CD4-positive, alpha-beta T cell treated with Interleukin-4 for 1 hour (primary cell): ENCODE results near the gene FAM210A.

Source experiments
- DNase-seq, 2 donors: peaks; one replicate each; pipeline ENCODE4 v3.0.0-alpha.2; 2020 to 2022

Gene FAM210A

GRCh38 chr18:13620818-13621445 lies 105.4 kb downstream of the FAM210A start:
- DNase-seq: no peak

DNA sequence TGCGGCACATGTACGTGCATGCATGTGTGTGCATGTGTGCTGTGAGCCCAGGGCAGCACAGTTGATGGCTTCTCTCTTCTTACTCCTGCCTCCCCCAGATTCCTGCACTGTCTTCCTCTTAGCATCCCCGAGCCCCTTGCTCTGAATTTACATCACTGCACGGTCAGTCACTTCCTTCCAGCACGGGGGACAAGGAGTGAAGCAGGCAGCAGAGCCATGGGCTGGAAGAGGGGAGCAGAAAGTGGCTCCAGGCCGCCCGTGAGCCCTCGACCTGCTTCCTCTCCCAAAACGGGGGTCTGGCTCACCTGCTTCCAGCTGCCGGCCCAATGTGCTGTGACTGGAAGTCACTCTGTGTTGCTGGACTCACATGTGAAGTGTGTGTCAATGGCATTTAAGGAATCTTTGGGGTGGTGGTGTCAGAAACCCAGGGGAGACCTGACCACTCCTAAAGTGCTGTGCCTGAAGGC lies 106.1 kb downstream of the FAM210A start:
- no peak for DNase-seq

DNA sequence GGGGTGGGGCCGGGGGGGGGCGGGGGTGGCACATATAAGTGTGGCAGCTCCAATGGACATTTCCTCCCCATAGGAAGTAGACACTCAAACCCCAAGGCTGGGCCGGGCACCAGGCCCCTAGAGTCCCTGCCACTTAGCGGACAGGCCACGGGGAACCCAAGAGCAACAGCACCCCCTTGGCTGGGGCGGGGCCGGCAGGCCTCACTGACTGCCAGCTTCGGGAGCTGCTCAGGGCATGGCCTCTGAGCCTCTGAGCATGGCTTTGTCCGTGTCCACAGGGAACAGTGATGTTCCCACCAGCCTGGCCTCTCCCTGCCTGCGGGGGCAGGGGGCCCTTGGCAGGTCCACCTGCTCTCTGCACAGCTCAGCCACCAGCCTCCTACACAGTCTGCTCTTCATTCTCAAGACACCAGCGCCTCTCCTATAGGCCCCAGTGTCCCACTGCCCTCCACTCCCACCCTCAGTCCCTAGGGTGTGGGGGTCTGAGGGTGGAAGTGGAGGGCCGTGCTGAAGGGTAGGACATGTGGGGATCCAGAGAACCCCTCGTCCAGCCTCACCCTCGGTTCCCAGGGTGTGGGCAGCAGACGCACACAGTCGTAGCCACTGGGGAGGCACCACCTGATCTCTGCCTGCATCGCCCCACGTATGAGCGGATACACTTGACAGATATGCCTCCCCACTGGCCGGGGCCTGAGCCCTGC lies 106.7 kb downstream of the FAM210A start:
- no peak for DNase-seq

- DNase-seq: no peak
Measured at GRCh38 chr18:13618760-13619438, 107.5 kb downstream of the FAM210A start.

DNA sequence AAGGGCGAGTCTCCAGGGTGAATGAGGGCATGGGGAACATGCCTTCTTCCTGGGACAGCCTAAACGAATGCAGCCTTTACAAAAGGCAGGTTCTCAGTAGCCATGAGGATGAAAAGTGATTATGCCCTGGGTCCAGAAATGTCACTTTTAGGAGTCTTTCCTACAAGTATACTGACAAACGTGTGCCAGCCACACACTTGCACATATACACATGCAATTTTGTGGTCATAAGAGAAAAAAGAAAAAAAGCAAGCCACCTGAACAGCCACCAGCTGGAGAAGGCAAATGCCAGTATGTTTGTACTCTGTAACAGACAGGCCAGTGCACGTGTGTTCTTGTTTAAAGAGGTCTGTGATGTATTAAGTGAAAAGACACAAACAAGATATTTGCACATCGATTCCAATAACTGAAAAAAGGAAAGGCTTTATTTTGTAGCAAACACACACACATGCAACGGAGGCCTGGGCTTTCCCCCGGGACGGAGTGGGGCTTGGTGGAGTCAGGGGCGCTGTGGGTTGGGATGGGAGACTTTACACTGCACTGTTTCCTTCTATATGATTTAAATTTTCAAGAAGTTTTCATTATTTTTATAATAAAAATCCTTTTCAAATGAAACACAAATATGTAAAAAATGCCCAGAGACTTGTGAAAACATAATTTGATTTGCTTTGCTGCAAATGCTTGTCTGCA lies 108.4 kb downstream of the FAM210A start:
- DNase-seq: no peak

DNA sequence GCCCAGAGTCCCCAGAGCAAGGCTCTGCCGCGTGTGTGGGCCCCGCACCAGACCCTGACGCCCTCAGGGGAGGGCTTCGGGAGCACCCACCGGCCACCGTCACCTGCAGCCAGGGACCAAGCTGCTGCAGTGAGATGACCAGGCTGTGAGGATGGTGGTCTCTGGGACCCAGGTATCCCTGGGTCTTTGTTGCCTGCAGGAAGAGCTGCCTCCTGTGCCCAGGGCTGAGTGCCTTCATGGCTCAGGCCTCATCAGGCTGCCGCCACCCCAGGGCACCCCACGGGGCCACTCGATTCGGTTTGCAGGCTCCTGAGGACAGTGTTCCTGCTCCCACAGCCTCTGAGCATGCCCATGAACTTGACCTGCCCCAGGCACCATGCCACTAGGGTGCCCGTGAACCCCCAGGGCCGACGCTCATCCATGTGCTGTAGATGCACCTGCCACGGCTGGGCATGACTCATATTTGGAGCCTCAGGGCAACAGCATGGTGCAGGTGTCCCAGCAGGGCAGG lies 109.8 kb downstream of the FAM210A start:
- DNase-seq: no peak

DNA sequence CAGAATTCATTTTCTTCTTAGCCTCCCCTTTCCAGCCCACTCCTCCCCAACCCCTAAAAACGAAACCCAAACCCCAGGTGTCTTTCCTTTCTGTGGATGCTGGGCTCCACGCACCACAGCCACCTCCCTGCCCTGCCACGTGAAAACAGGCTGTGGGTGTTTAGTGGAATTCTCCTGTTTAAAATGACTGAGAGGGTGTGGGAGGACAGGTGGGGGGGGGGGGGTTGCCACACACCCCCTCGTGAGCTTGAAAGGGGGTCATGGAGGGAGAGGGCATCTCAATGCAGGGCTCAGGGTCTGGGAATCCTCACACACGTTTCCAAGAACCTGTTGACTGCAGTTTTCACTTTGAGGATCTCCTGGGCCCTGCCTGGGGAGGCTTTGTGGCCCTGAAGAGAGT lies 110.3 kb downstream of the FAM210A start:
- no peak for DNase-seq

- peak in 1 of 2 donors; percentile 34 for DNase-seq
Measured at GRCh38 chr18:13615432-13615861, 110.9 kb downstream of the FAM210A start.

GRCh38 chr18:13614641-13615288 lies 111.6 kb downstream of the FAM210A start:
- peak; percentile 48 to 62 for DNase-seq

DNA sequence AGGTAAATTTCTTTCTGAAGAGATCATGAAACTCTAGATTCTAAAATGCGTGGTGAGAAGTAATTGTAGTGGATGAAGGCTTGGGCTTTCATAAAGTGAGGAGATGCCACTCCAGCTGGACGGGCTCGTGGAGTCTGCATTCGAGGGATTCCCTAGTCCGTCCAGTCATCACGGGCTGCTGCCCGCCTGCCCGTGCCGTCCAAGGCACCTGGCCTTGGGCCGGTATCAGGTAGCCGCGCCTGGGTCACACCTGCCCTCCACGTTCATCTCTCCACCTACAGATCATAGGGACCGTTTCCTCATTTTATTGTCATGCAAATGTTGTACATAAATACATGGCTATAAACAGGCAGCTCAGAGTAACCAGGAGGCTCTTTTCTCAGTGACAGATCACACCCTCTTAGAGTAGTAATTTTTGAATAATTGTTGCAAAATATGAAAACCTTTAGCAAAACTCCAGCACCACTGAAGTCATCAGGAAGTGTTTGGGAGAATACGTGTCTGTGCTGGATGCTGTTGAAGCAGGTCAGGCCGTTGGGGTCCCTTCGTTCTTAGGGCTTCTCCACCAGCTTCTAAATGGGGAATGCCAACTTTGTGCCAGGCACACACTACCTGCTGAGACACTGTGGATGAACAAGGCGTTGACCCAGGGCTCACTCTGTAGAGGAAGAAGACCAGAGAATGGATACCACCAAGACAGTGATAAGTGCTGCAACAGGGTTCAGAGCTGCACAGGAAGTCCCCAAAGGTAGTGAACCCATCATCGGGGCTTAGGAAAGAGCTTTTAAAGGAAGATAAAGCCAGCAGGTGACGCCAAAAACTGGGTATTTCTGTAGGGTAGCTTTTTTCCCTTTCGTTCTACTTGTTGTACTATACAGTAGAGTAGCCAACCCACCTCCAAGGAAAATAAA lies 112.5 kb downstream of the FAM210A start:
- DNase-seq: peak in 1 of 2 donors; percentile 53
